Measurements from ENCODE around the gene C3. TPM values are rescaled to one million over a fixed set of nuclear protein-coding genes. Genes with fewer than 3 reads are reported as not detected.

The C3 gene
- total RNA-seq, 1 donor from 2014 or later = 1.5 TPM

DNA sequence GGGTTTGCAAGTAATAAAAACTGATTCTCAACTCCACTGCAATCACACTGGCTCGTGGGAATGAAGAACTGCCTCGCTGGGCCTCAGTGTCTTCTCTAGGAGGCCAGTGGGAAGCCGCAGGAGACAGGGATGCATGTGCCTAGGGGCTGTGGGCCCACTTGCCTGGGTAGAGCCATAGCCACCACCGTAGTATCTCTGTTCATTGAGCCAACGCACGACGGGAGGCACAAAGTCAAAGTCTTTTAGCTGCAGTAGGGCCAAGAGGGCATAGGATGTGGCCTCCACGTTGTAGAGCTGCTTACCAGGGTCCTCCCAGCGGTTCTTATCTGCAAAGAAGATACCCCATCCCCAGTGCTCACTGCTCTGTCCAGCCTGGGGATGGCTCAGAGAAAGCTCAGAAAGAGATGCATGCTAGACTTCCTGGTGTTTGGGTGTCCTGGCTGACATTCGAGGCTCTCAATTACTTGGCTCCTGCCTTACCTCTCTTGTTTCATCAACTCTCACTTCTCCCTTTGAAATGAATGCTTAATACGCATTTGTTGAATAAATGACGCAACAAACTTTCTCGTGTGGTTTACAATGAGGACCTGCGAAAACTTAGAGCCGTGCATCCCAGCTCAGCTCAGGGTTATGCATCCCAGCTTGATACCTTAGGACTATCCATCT, 34.4 kb downstream of the C3 start:
- H3K4me2 ChIP-seq = no peak overlapping the region
- Mint-ChIP-seq H3K4me3 (no peak overlapping the region), H3K27ac (no peak overlapping the region), H3K9me3 (no peaks in the 10 kb centered on the region), H3K36me3 (no peaks in the 10 kb centered on the region), H3K27me3 (ENCODE audit: insufficient read depth, low read depth) (peaks cover 6% of the 10 kb centered on the region), H3K4me1 (no peaks in the 10 kb centered on the region)
- no peak overlapping the region for H3K9ac ChIP-seq
- DNase-seq (ENCODE audit: low spot score) = no peak
- no peaks in the 10 kb centered on the region for H4K20me1 ChIP-seq (ENCODE audit: low read depth)
- H3K4me3 ChIP-seq = no peak overlapping the region
- H3K4me1 ChIP-seq = no peaks in the 10 kb centered on the region
- no peaks in the 10 kb centered on the region for H3K9me3 ChIP-seq (ENCODE audit: low read depth)
- H2AFZ ChIP-seq (replicated peaks) = no peak overlapping the region
- no peaks in the 10 kb centered on the region for H3K79me2 ChIP-seq (ENCODE audit: low read depth)
- H3K27ac ChIP-seq = no peak overlapping the region
- no peaks in the 10 kb centered on the region for H3F3A ChIP-seq (ENCODE audit: low read depth)
- no peaks in the 10 kb centered on the region for H3K27me3 ChIP-seq
- TF ChIP-seq EZH2 (IDR thresholded peaks at IDR 0.05) (no peak), EZH2phosphoT487 (IDR thresholded peaks at IDR 0.05) (no peak)
- TF ChIP-seq, protein P1, sequence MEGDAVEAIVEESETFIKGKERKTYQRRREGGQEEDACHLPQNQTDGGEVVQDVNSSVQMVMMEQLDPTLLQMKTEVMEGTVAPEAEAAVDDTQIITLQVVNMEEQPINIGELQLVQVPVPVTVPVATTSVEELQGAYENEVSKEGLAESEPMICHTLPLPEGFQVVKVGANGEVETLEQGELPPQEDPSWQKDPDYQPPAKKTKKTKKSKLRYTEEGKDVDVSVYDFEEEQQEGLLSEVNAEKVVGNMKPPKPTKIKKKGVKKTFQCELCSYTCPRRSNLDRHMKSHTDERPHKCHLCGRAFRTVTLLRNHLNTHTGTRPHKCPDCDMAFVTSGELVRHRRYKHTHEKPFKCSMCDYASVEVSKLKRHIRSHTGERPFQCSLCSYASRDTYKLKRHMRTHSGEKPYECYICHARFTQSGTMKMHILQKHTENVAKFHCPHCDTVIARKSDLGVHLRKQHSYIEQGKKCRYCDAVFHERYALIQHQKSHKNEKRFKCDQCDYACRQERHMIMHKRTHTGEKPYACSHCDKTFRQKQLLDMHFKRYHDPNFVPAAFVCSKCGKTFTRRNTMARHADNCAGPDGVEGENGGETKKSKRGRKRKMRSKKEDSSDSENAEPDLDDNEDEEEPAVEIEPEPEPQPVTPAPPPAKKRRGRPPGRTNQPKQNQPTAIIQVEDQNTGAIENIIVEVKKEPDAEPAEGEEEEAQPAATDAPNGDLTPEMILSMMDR (IDR thresholded peaks at IDR 0.05) = no peak
- H3K36me3 ChIP-seq = no peaks in the 10 kb centered on the region

DNA sequence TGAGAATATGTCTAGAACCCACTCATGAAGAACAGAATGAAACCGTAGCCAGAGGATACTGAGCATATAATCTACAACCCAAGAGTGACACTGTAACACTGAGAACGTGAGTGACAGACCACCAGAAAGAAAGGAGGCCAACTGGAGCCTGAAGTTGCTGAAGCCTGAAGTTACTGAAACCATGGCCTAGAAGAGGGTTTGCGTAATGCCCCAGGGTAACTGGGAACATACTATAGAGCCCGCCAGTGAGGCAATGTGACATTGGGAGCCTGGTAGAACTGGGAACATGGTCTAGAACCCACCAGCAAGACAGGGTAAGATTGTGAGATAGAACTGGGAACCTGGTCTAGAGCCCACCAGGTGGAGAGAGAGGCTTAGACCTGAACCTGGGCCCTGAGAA, 35.0 kb downstream of the C3 start:
- H3F3A ChIP-seq (ENCODE audit: low read depth) = no peaks in the 10 kb centered on the region
- H3K9ac ChIP-seq = no peak overlapping the region
- H3K9me3 ChIP-seq (ENCODE audit: low read depth) = no peaks in the 10 kb centered on the region
- H3K79me2 ChIP-seq (ENCODE audit: low read depth) = no peaks in the 10 kb centered on the region
- no peaks in the 10 kb centered on the region for H3K4me1 ChIP-seq
- H3K9me3 Mint-ChIP-seq = no peaks in the 10 kb centered on the region
- no peaks in the 10 kb centered on the region for H3K36me3 ChIP-seq
- TF ChIP-seq EZH2 (IDR thresholded peaks at IDR 0.05) (no peak), EZH2phosphoT487 (IDR thresholded peaks at IDR 0.05) (no peak)
- TF ChIP-seq, protein P1 (IDR thresholded peaks at IDR 0.05) = no peak
- peaks cover 6% of the 10 kb centered on the region for H3K27me3 Mint-ChIP-seq (ENCODE audit: insufficient read depth, low read depth)
- no peaks in the 10 kb centered on the region for H3K36me3 Mint-ChIP-seq
- H3K4me2 ChIP-seq = no peak overlapping the region
- no peak for DNase-seq (ENCODE audit: low spot score)
- no peak overlapping the region for H3K27ac Mint-ChIP-seq
- H4K20me1 ChIP-seq (ENCODE audit: low read depth) = no peaks in the 10 kb centered on the region
- H3K27me3 ChIP-seq = no peaks in the 10 kb centered on the region
- no peak overlapping the region for H2AFZ ChIP-seq (replicated peaks)
- no peaks in the 10 kb centered on the region for H3K4me1 Mint-ChIP-seq
- H3K27ac ChIP-seq = no peak overlapping the region
- no peak overlapping the region for H3K4me3 ChIP-seq
- no peak overlapping the region for H3K4me3 Mint-ChIP-seq

DNA sequence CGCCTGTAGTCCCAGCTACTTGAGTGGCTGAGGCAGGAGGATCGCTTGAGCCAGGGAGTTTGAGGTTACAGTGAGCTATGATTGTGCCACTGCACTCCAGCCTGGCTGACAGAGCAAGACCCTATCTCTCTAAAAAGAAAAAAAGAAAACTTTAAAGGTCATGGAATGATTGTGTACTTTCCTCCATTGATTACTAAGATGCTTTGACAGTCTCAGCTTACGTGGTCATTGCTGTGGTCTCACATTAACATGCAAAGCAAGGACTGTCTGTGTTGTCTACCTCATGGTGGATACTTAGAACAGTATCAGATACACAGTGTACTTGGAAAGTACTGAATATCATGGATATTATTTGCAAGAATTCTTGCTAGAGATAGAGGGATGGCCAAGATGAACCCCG, 36.5 kb downstream of the C3 start:
- Histone ChIP-seq H3F3A (ENCODE audit: low read depth) (no peaks in the 10 kb centered on the region), H3K4me1 (no peaks in the 10 kb centered on the region), H3K27me3 (no peaks in the 10 kb centered on the region), H3K36me3 (no peaks in the 10 kb centered on the region), H2AFZ (replicated peaks) (no peak overlapping the region), H3K9me3 (ENCODE audit: low read depth) (no peaks in the 10 kb centered on the region), H4K20me1 (ENCODE audit: low read depth) (no peaks in the 10 kb centered on the region), H3K4me3 (no peak overlapping the region), H3K9ac (no peak overlapping the region), H3K4me2 (no peak overlapping the region), H3K79me2 (ENCODE audit: low read depth) (no peaks in the 10 kb centered on the region), H3K27ac (no peak overlapping the region)
- peaks cover 10% of the 10 kb centered on the region for H3K27me3 Mint-ChIP-seq (ENCODE audit: insufficient read depth, low read depth)
- H3K4me1 Mint-ChIP-seq = no peaks in the 10 kb centered on the region
- H3K36me3 Mint-ChIP-seq = no peaks in the 10 kb centered on the region
- no peak for DNase-seq (ENCODE audit: low spot score)
- peaks cover 6% of the 10 kb centered on the region for H3K9me3 Mint-ChIP-seq
- TF ChIP-seq EZH2phosphoT487 (IDR thresholded peaks at IDR 0.05) = no peak
- TF ChIP-seq EZH2 (IDR thresholded peaks at IDR 0.05) = no peak
- TF ChIP-seq, protein P1 (IDR thresholded peaks at IDR 0.05) = no peak
- no peak overlapping the region for H3K27ac Mint-ChIP-seq
- H3K4me3 Mint-ChIP-seq = no peak overlapping the region
